Smooth muscle cell (in vitro differentiated cells): Measurements from ENCODE around the gene RIPOR3. TPM values are rescaled to one million over a fixed set of nuclear protein-coding genes. Genes with fewer than 3 reads are reported as not detected.

Source experiments
- DNase-seq: peaks from one replicate; lab custom pipeline; 2025; ENCODE audit not compliant: unreplicated experiment; lab: John Stamatoyannopoulos, UW
- H2AFZ ChIP-seq: fragments of 200-600 bp; sonication (generic); 2 replicates; pipeline ENCODE4 v1.6.0; 2016; ENCODE audit warnings: antibody characterized with exemption, low read depth, mild to moderate bottlenecking
- H3F3A ChIP-seq: fragments of 200-600 bp; sonication (generic); 2 replicates; pipeline ENCODE4 v1.6.0; 2017; ENCODE audit warnings: antibody characterized with exemption, low read depth
- H3K27ac ChIP-seq: fragments of 200-600 bp; sonication (generic); 2 replicates; pipeline ENCODE4 v1.5.1; 2016; ENCODE audit warnings: low read depth, mild to moderate bottlenecking
- H3K27me3 ChIP-seq: fragments of 200-600 bp; sonication (generic); 2 replicates; pipeline ENCODE4 v1.6.1; 2016; ENCODE audit warnings: low read depth, mild to moderate bottlenecking
- H3K36me3 ChIP-seq: fragments of 200-600 bp; sonication (generic); 2 replicates; pipeline ENCODE4 v1.5.1; 2016; ENCODE audit warnings: low read depth
- H3K4me1 ChIP-seq: fragments of 200-600 bp; sonication (generic); 2 replicates; pipeline ENCODE4 v1.5.1; 2016; ENCODE audit warnings: low read depth
- H3K4me2 ChIP-seq: fragments of 200-600 bp; sonication (generic); 2 replicates; pipeline ENCODE4 v1.6.0; 2016; ENCODE audit warnings: mild to moderate bottlenecking
- H3K4me3 ChIP-seq: fragments of 200-600 bp; sonication (generic); 2 replicates; pipeline ENCODE4 v1.5.1; 2016; ENCODE audit warnings: mild to moderate bottlenecking
- H3K79me2 ChIP-seq: fragments of 200-600 bp; sonication (generic); 2 replicates; pipeline ENCODE4 v1.6.0; 2016; ENCODE audit warnings: low read depth, mild to moderate bottlenecking
- H3K9ac ChIP-seq: fragments of 200-600 bp; sonication (generic); 2 replicates; pipeline ENCODE4 v1.6.0; 2016; ENCODE audit warnings: low read depth
- H3K9me3 ChIP-seq: fragments of 200-600 bp; sonication (generic); replicated peaks from 2 replicates; pipeline ENCODE4 v1.5.1; 2016; ENCODE audit warnings: low read depth
- H4K20me1 ChIP-seq: fragments of 200-600 bp; sonication (generic); 2 replicates; pipeline ENCODE4 v1.6.0; 2016; ENCODE audit warnings: low read depth
- CTCF ChIP-seq: fragments of 200-600 bp; sonication (generic); IDR thresholded peaks from 2 replicates; pipeline ENCODE4 v1.5.1; 2017; ENCODE audit warnings: borderline replicate concordance, mild to moderate bottlenecking, antibody characterized with exemption; ENCODE audit not compliant: insufficient read depth, poor library complexity, severe bottlenecking
- WGBS: methylation state at CpG from one replicate; pipeline ENCODE4 v1.1.7; 2016; ENCODE audit warnings: low lambda C conversion rate; 5-methylcytosine and 5-hydroxymethylcytosine counted together
- polyA plus RNA-seq: library from polyadenylated mRNA; unstranded; fragments of >200 nt; fragmentation: Nextera tagmentation; extraction: Ambion mirVana; gene quantifications from 2 replicates; pipeline ENCODE4 v1.2.1, GENCODE V29; 2016
- total RNA-seq: library from RNA; depleted of rRNA; stranded (reverse); fragments of >200 nt; gene quantifications from 2 replicates; pipeline ENCODE4 v1.2.3, GENCODE V29; 2014

The RIPOR3 gene
- total and polyA plus RNA-seq, 2 experiments from 2014 or later = 0.18 to 1.2 TPM

GRCh38 chr20:50630578-50631263 is 60.6 kb downstream of the RIPOR3 start:
- 85% methylated on average over 10 of the region's 21 CpGs for WGBS
- Histone ChIP-seq H3F3A (peaks cover 9% of the 10 kb centered on the region), H3K4me3 (no peak overlapping the region), H3K9me3 (no peaks in the 10 kb centered on the region), H3K79me2 (no peaks in the 10 kb centered on the region), H3K4me2 (no peak overlapping the region), H3K9ac (no peak overlapping the region), H3K4me1 (no peaks in the 10 kb centered on the region), H3K27me3 (no peaks in the 10 kb centered on the region), H3K27ac (no peak overlapping the region), H3K36me3 (no peaks in the 10 kb centered on the region), H2AFZ (no peak overlapping the region), H4K20me1 (no peaks in the 10 kb centered on the region)
- TF ChIP-seq CTCF = no peak
- no peak for DNase-seq

GRCh38 chr20:50629670-50630045 is 61.7 kb downstream of the RIPOR3 start:
- WGBS = 97% methylated on average over 7 of the region's 7 CpGs

GRCh38 chr20:50628853-50629669 is 62.3 kb downstream of the RIPOR3 start:
- H2AFZ ChIP-seq = no peak overlapping the region
- H3K4me2 ChIP-seq = no peak overlapping the region
- no peaks in the 10 kb centered on the region for H3K79me2 ChIP-seq
- no peak overlapping the region for H3K27ac ChIP-seq
- no peaks in the 10 kb centered on the region for H3K4me1 ChIP-seq
- no peak for TF ChIP-seq CTCF
- H3F3A ChIP-seq = no peaks in the 10 kb centered on the region
- no peak for DNase-seq
- no peaks in the 10 kb centered on the region for H3K9me3 ChIP-seq
- H3K27me3 ChIP-seq = no peaks in the 10 kb centered on the region
- no peak overlapping the region for H3K9ac ChIP-seq
- H4K20me1 ChIP-seq = no peaks in the 10 kb centered on the region
- no peaks in the 10 kb centered on the region for H3K36me3 ChIP-seq
- no peak overlapping the region for H3K4me3 ChIP-seq
- 75% methylated on average over 16 of the region's 16 CpGs for WGBS

More at GRCh38 chr20:50629670-50630045, 61.7 kb downstream of the RIPOR3 start:
- no peak for TF ChIP-seq CTCF
- Histone ChIP-seq H3K36me3 (no peaks in the 10 kb centered on the region), H3F3A (no peaks in the 10 kb centered on the region), H3K27me3 (no peaks in the 10 kb centered on the region), H3K9ac (no peak overlapping the region), H3K9me3 (no peaks in the 10 kb centered on the region), H3K27ac (no peak overlapping the region), H3K4me2 (no peak overlapping the region), H2AFZ (no peak overlapping the region), H4K20me1 (no peaks in the 10 kb centered on the region), H3K79me2 (no peaks in the 10 kb centered on the region), H3K4me3 (no peak overlapping the region), H3K4me1 (no peaks in the 10 kb centered on the region)
- no peak for DNase-seq

- H2AFZ ChIP-seq = no peak overlapping the region
- no peak overlapping the region for H3K9ac ChIP-seq
- no peaks in the 10 kb centered on the region for H3K9me3 ChIP-seq
- no peak overlapping the region for H3K4me2 ChIP-seq
- H4K20me1 ChIP-seq = no peaks in the 10 kb centered on the region
- WGBS = 85% methylated on average over 11 of the region's 11 CpGs
- no peaks in the 10 kb centered on the region for H3F3A ChIP-seq
- no peak overlapping the region for H3K27ac ChIP-seq
- H3K27me3 ChIP-seq = no peaks in the 10 kb centered on the region
- H3K4me3 ChIP-seq = no peak overlapping the region
- no peak for TF ChIP-seq CTCF
- no peaks in the 10 kb centered on the region for H3K79me2 ChIP-seq
- H3K36me3 ChIP-seq = no peaks in the 10 kb centered on the region
- DNase-seq = no peak
- H3K4me1 ChIP-seq = no peaks in the 10 kb centered on the region
These were observed 63.0 kb downstream of the RIPOR3 start for GRCh38 chr20:50628332-50628731.
